GM23338 (cell line): Measurements from ENCODE around the gene DRAM2. TPM values are rescaled to one million over a fixed set of nuclear protein-coding genes. Genes with fewer than 3 reads are reported as not detected.

Experiments used
- ATAC-seq: fragments of 200-7000 bp; cut with Tn5 transposase; 3 replicates; pipeline ENCODE4 v1.9.1; 2020
- DNase-seq: peaks from one replicate; pipeline ENCODE4 v3.0.0-alpha.2; 2015; ENCODE audit warnings: low spot score
- H2AFZ ChIP-seq: fragments of 200-600 bp; sonication (generic); 2 replicates; pipeline ENCODE4 v1.8.0; 2016; ENCODE audit warnings: antibody characterized with exemption, mild to moderate bottlenecking, moderate library complexity
- H3F3A ChIP-seq: fragments of 200-600 bp; sonication (generic); replicated peaks from 2 replicates; pipeline ENCODE4 v1.8.0; 2017; ENCODE audit warnings: antibody characterized with exemption, mixed run types, low read depth
- H3K27ac ChIP-seq: fragments of 200-600 bp; sonication (generic); 2 replicates; pipeline ENCODE4 v1.6.1; 2016; ENCODE audit warnings: low read depth
- H3K27me3 ChIP-seq: fragments of 200-600 bp; sonication (generic); 2 replicates; pipeline ENCODE4 v1.8.0; 2016; ENCODE audit warnings: mild to moderate bottlenecking, mixed run types, moderate library complexity; ENCODE audit not compliant: insufficient read depth
- H3K36me3 ChIP-seq: fragments of 200-600 bp; sonication (generic); 2 replicates; pipeline ENCODE4 v1.8.0; 2016; ENCODE audit warnings: mild to moderate bottlenecking; ENCODE audit not compliant: insufficient read depth
- H3K4me1 ChIP-seq: fragments of 200-600 bp; sonication (generic); 2 replicates; pipeline ENCODE4 v1.8.0; 2016; ENCODE audit warnings: mild to moderate bottlenecking, moderate library complexity; ENCODE audit not compliant: insufficient read depth
- H3K4me2 ChIP-seq: fragments of 200-600 bp; sonication (generic); 2 replicates; pipeline ENCODE4 v1.7.1; 2017; ENCODE audit warnings: mixed run types
- H3K4me3 ChIP-seq: fragments of 200-600 bp; sonication (generic); 2 replicates; pipeline ENCODE4 v1.6.1; 2016; ENCODE audit warnings: mixed run types
- H3K79me2 ChIP-seq: fragments of 200-600 bp; sonication (generic); replicated peaks from 2 replicates; pipeline ENCODE4 v1.8.0; 2017; ENCODE audit warnings: mild to moderate bottlenecking; ENCODE audit not compliant: insufficient read depth
- H3K9me2 ChIP-seq: fragments of 200-600 bp; sonication (generic); 2 replicates; pipeline ENCODE4 v1.8.0; 2017; ENCODE audit not compliant: insufficient read depth
- H4K20me1 ChIP-seq: fragments of 200-600 bp; sonication (generic); replicated peaks from 2 replicates; pipeline ENCODE4 v1.8.0; 2017; ENCODE audit warnings: mild to moderate bottlenecking; ENCODE audit not compliant: insufficient read depth
- H3K27ac Mint-ChIP-seq: 2 replicates; pipeline ENCODE4 v1.8.0; 2020; ENCODE audit warnings: inconsistent platforms, mild to moderate bottlenecking, moderate library complexity, mixed read lengths
- H3K27me3 Mint-ChIP-seq: 3 replicates; pipeline ENCODE4 v1.8.0; 2022; ENCODE audit warnings: low read depth, mild to moderate bottlenecking, moderate library complexity, mixed read lengths, inconsistent platforms; ENCODE audit not compliant: insufficient read depth, poor library complexity
- H3K36me3 Mint-ChIP-seq: 3 replicates; pipeline ENCODE4 v1.8.0; 2021; ENCODE audit warnings: low read depth, mild to moderate bottlenecking, inconsistent platforms, moderate library complexity, mixed read lengths
- H3K4me1 Mint-ChIP-seq: 3 replicates; pipeline ENCODE4 v1.8.0; 2020; ENCODE audit warnings: mild to moderate bottlenecking, inconsistent platforms, mixed read lengths
- H3K4me3 Mint-ChIP-seq: 3 replicates; pipeline ENCODE4 v1.8.0; 2021; ENCODE audit warnings: moderate library complexity, mild to moderate bottlenecking, inconsistent platforms, mixed read lengths
- H3K9me3 Mint-ChIP-seq: 3 replicates; pipeline ENCODE4 v1.8.0; 2020; ENCODE audit warnings: moderate library complexity, mild to moderate bottlenecking, inconsistent platforms, mixed read lengths
- CREB1 ChIP-seq: fragments of 250-450 bp; sonication (Bioruptor Pico); IDR thresholded peaks from 2 replicates; pipeline ENCODE4 v1.5.0; 2020; ENCODE audit warnings: low read depth, mild to moderate bottlenecking, moderate library complexity
- ETS1 ChIP-seq: IDR thresholded peaks from 2 replicates; pipeline ENCODE4 v1.6.1; 2016; ENCODE audit warnings: antibody characterized with exemption
- EZH2 ChIP-seq: fragments of 200-600 bp; sonication (generic); IDR thresholded peaks from one replicate; pipeline ENCODE4 v1.8.0; 2017; ENCODE audit warnings: antibody characterized with exemption, mild to moderate bottlenecking, low read depth; ENCODE audit not compliant: unreplicated experiment
- REST ChIP-seq: IDR thresholded peaks from one replicate; pipeline ENCODE4 v1.6.1; 2018; ENCODE audit warnings: antibody characterized with exemption; ENCODE audit not compliant: unreplicated experiment
- STAT1 ChIP-seq: IDR thresholded peaks from one replicate; pipeline ENCODE4 v1.6.1; 2016; ENCODE audit warnings: antibody characterized with exemption; ENCODE audit not compliant: unreplicated experiment
- ZNF462 ChIP-seq: fragments of 250-450 bp; sonication (Bioruptor Pico); IDR thresholded peaks from 2 replicates; pipeline ENCODE4 v1.5.0; 2020; ENCODE audit warnings: mild to moderate bottlenecking, moderate library complexity
- polyA plus RNA-seq: library from polyadenylated mRNA; unstranded; fragments of >200 nt; fragmentation: Nextera tagmentation; extraction: Ambion mirVana; gene quantifications from 2 replicates; pipeline ENCODE4 v1.2.1, GENCODE V29; 2016
- total RNA-seq: library from RNA; depleted of rRNA; stranded (reverse); fragments of >200 nt; shearing (Covaris generic); gene quantifications from 2 replicates; pipeline ENCODE4 v1.2.3, GENCODE V29; 2014

DRAM2 gene
- total and polyA plus RNA-seq, 2 experiments from 2014 or later: 22.9 to 45.9 TPM

GRCh38 chr1:111126354-111126753 is 13.5 kb downstream of the DRAM2 start:
- Mint-ChIP-seq H3K4me3 (no peak overlapping the region), H3K4me1 (peaks cover 2% of the 10 kb centered on the region; the same call in 2 of the 3 replicates), H3K36me3 (peaks cover 15% of the 10 kb centered on the region; the same call in 2 of the 3 replicates), H3K27me3 (no peaks in the 10 kb centered on the region), H3K27ac (no peak overlapping the region), H3K9me3 (no peaks in the 10 kb centered on the region)
- no peaks in the 10 kb centered on the region for H3K27me3 ChIP-seq
- H3K4me2 ChIP-seq: no peak overlapping the region
- no peak for DNase-seq
- no peaks in the 10 kb centered on the region for H3K4me1 ChIP-seq
- no peak overlapping the region for H3K4me3 ChIP-seq
- no peaks in the 10 kb centered on the region for H3K9me2 ChIP-seq
- no peak overlapping the region for H2AFZ ChIP-seq
- peaks cover 7% of the 10 kb centered on the region; the same call in 1 of the 2 replicates for H3K36me3 ChIP-seq
- H3K79me2 ChIP-seq: no peaks in the 10 kb centered on the region
- H3F3A ChIP-seq: no peaks in the 10 kb centered on the region
- TF ChIP-seq STAT1 (no peak), ETS1 (no peak), ZNF462 (CRISPR knock-in tag) (no peak), EZH2 (no peak), CREB1 (CRISPR knock-in tag) (no peak), REST (no peak)
- ATAC-seq: no peak
- 0 out of 2 replicates have a peak, but pooled peaks cover 3% of the 10 kb centered on the region for H4K20me1 ChIP-seq
- no peak overlapping the region for H3K27ac ChIP-seq
